GM18907 (cell line): ENCODE measurements around the gene UBE3B.
A peak's percentile ranks its signal among the peaks of the same experiment; 100 is the strongest.
"Not testable (repeated sequence)": the region's sequence is repeated elsewhere in the genome, so short reads cannot be mapped to it uniquely, and the experiment has no call there.

ENCODE experiments used
- ATAC-seq: cut with Tn5 transposase; IDR thresholded peaks from one replicate; pipeline ENCODE4 v1.9.1; 2021; ENCODE audit warnings: mild to moderate bottlenecking, moderate library complexity; ENCODE audit not compliant: unreplicated experiment

Gene UBE3B

GRCh38 chr12:109473526-109474270, 3.7 kb upstream of the UBE3B start:
- not testable (repeated sequence) for ATAC-seq

DNA sequence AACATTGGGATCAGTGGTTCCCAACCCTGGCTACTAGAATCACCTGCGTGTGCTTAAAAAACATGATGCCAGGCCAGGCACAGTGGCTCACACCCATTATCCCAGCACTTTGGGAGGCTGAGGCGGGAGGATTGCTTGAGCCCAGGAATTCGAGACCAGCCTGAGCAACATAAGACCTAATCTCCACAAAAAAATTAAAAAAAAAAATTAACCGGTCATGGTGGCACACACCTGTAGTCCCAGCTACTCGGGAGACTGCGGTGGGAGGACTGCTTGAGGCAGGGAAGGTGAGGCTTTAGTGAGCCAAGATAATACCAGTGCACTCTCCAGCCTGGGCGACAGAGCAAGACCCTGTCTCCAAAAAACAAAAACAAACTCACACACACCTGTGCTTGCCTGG, 2.3 kb upstream of the UBE3B start:
- no peak for ATAC-seq

DNA sequence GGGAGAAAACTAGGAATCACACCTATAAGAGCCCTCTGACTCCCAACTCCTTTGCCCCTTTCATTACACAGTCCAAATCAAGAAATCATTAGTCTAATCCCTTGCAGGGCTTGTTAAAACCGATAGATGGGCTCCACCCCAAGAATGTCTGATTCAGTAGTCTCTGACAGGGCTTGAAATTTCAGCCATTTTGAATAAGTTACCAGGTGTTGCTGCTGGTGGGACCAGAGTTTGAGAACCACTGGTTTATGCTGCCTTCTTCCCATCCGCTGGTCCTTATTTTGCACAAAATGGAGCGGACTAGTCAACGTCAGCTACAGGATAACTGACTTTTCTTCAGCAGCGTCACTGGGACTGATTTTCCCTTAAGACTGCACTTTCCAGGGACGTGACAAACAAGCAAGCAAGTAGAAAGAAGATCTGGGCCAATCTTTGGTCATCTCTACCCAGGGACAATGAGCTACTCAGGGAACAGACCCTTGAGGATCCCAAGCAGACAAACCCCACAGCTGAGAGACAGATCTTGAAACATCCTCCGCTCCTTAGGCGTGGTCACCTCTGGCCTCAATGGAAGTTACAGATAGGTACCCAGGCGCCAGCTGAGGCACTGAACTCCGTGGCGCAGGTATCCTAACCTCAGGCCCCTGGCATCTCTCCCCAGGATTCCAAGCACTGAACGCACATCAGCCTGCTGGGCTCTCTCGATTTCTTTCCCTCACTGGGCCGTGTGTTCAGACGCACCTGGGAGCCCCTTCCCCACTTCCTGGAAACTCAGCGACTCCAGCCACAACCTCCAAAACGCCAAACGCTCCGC, 1.2 kb upstream of the UBE3B start:
- ATAC-seq = no peak

- ATAC-seq = peak; percentile 12
Measured at GRCh38 chr12:109476807-109477184, 638 bp upstream of the UBE3B start.

GRCh38 chr12:109477963-109478315, 505 bp downstream of the UBE3B start:
- no peak for ATAC-seq

GRCh38 chr12:109479761-109480160, 2.3 kb downstream of the UBE3B start:
- ATAC-seq = no peak

DNA sequence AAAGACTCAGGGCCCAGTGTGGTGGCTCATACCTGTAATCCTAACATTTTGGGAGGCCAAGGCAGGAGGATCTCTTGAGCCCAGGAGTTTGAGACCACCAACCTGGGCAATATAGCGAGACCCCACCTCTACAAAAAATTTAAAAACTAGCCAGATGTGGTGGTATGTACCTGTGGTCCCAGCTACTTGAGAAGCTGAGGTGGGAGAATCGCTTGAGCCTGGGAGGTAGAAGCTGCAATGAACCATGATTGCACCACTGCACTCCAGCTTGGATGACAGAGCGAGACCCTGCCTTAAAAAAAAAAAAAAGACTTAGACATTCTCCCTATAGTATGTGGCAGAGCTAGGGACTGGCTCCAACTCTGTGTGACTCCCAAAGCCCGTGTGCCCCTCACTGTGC, 2.9 kb downstream of the UBE3B start:
- no peak for ATAC-seq

GRCh38 chr12:109481863-109482262, 4.4 kb downstream of the UBE3B start:
- ATAC-seq = no peak

GRCh38 chr12:109482491-109482890, 5.1 kb downstream of the UBE3B start:
- no peak for ATAC-seq

- ATAC-seq = no peak
Measured at GRCh38 chr12:109482894-109483293, 5.5 kb downstream of the UBE3B start.

DNA sequence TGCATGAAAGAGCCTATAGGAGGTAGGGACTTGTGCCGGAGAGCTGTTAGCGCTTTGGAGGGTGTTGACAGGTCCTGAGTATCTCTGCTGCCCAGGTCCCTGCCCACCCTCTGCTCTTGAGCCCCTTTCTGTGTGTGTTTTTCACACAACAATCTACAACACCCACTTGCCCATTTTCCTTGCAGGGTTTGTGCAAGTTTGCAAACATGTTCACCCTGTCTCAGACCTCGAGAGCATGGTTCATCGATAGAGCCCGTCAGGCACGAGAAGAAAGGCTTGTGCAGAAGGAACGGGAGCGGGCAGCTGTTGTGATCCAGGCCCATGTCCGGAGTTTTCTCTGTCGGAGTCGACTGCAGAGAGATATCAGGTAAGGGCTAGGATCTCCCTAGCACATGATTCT, 5.9 kb downstream of the UBE3B start:
- ATAC-seq = no peak

DNA sequence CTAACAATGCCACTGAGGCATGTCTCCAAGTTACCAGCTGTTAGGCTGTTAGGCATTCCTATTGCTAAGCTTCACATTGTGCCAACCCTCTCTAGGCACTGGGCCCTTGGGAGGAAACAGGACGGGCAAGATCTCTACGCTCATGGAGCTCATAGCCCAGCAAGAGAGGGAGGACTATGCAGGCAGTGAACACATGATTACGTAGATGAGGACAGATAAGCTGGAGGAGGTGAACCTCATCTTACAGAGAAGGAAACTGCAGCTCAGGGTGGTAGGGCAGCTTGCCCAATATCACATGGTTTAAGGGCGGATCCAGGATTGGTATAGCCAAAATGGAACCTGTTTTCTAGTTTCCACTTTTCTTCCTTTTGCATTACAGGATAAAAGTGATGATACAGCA, 7.8 kb downstream of the UBE3B start:
- ATAC-seq = no peak

DNA sequence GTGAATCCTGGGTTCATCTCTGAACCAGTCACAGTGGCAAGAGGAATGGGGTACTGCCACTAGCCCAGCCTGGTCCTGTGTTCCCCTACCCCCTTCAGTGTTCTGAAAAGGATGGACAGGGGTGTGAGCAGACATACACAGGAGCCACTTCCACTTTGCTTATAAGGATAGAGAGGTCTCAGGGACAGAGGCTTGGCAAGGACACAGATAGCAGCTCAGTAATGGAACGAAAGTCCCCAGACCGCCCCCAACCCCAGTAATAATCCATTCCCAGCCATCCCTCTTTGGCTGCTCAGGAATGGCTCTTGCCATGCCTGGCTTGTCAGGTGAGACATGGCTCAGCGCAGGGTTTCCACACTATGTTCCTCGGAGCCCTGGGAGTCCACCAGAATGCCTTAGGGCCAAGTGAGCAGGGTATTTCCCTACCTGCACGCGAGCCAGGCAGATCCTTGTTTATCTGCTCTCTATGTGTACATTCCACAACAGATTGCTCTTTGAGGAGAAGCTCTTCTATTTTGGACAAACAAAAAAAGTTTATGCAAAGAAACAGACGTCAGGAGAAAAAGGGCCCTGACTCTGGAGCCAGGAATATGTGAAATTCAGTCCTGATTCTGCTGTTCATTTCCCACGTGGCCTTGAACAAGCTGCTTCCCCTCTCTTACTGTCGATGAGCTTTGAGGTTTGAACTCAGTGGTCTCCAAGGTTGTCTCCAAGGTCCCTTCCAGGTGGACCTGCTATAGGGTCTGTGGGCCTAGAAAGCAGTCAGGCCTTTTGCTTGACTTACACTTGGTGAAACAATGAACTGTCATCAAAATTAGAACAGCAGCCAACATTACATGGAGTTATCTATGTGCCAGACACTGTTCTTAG, 10.0 kb downstream of the UBE3B start:
- no peak for ATAC-seq

GRCh38 chr12:109488051-109488665, 10.7 kb downstream of the UBE3B start:
- ATAC-seq = no peak

DNA sequence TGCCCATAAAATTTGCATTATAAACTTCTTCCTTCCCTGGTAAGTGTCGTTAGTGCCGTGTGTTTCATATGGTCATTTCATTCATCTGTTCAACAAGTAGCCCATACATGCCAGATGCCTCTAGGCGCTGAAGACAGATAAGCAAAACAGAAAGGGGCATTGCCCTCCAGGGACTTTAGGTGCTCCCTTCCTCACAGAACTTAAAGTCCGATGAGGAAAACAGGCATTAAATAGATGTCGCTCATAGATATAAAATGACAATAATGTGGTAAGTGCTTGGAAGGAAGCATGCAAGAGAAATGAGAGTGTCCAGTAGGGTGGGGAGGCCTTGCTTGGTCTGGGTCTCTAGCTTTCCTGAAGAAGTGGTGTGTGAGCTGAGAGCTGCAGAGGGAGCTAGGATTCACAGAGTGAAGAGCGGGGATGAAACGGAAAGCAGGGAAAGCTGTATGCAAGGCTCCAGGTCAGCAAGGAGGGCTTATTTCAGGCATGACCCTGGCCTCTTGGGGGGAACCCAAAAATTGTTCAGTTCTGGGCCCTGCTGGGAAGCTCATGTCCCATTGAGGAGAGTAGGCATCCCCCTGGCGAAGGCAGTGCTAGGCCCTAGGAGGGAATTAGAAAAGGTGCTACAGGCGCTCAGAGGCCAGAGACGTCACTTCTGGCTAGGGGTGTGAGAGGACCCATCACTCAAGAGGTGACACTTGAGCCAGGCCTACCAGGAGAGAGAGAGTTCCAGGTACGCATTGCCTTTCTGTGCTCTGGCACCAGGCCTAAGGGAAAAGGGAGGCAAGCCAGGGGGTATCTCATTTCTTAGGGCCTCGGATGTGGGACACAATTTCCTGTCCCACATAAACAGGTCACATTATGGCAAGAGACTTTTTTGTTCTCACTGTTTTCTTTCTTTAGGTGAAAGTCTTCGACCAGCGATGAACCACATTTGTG, 11.9 kb downstream of the UBE3B start:
- no peak for ATAC-seq

DNA sequence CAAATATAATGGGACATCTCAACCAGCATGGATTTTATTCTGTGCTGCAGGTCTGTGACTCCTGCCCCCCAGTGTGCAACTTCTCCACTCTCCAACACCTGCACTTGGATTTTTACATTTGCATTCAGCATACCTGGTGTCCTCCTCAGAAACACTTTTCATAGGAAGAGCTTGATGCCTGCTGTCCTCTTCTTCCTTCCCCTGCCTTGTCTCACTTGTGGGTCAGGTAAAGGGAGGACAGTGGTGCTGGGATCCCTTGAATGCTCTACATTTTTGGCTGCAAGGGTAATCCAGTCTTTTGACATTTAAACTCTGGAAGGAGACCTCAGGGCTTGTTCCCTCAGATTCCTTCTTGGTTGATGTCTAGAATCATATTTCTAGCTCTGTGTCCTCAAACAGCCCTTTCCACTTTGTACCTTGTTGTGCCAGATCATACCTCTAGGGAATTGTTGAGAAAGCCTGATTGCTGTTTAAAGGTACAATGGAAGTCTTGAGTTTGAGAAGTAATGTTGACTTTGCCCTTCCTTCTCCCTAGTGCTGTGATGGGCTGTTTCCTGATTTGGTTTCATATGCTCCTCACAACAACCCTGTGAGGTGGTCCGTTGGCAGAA, 12.6 kb downstream of the UBE3B start:
- ATAC-seq = no peak

- no peak for ATAC-seq
Measured at GRCh38 chr12:109491671-109492070, 14.2 kb downstream of the UBE3B start.

DNA sequence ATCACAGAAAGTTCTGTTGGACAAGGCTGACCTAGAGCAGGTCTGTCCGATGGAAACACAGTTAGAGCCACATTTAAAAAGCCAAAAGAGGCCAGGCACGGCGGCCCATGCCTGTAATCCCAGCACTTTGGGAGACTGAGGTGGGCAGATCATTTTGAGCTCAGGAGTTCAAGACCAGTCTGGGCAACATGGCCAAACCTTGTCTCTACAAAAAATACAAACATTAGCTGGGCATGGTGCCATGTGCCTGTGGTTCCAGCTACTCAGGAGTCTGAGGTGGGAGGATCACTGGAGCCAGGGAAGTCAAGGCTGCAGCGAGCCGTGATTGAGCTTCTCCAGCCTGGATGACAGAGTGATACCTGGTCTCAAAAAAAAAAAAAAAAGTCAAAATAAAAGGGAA, 14.9 kb downstream of the UBE3B start:
- no peak for ATAC-seq

DNA sequence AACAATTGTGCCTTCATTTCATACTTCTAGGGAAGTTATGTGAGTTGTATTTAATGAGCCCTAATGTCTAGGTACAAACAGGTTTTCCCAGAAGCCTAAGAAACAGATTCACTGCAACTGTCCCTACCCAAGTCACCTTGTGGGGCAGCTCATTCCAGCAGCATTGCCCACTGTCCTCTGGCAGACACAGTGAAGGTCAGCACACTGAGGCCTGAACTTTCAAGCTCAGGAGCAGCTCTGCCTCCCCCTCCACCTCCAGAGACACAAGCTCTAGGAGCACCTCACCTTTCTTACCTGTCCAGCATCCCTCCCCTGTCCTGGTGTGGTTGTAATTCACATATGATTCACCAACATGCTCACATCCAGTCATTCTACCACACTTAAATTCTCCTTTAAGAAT, 15.7 kb downstream of the UBE3B start:
- ATAC-seq = no peak

- no peak for ATAC-seq
Measured at GRCh38 chr12:109493938-109494337, 16.5 kb downstream of the UBE3B start.
